M059J (cell line): ENCODE results near the gene KLF6. TPM values are rescaled to one million over a fixed set of nuclear protein-coding genes. Genes with fewer than 3 reads are reported as not detected.

Experiments
- DNase-seq: peaks from one replicate; pipeline ENCODE4 v3.0.0-alpha.2; 2012; ENCODE audit warnings: low read depth
- total RNA-seq: library from RNA; depleted of rRNA; stranded (reverse); fragments of >200 nt; shearing (Covaris generic); gene quantifications from 2 replicates; pipeline ENCODE4 v1.2.3, GENCODE V29; 2014

KLF6 gene
- total RNA-seq, 1 experiment from 2014 or later, result 9.9 TPM

- peak; percentile 81 for DNase-seq
Measured at GRCh38 chr10:3774814-3775695, 10.0 kb downstream of the KLF6 start.

GRCh38 chr10:3774018-3774813 lies 10.8 kb downstream of the KLF6 start:
- DNase-seq, result peak; percentile 25

DNA sequence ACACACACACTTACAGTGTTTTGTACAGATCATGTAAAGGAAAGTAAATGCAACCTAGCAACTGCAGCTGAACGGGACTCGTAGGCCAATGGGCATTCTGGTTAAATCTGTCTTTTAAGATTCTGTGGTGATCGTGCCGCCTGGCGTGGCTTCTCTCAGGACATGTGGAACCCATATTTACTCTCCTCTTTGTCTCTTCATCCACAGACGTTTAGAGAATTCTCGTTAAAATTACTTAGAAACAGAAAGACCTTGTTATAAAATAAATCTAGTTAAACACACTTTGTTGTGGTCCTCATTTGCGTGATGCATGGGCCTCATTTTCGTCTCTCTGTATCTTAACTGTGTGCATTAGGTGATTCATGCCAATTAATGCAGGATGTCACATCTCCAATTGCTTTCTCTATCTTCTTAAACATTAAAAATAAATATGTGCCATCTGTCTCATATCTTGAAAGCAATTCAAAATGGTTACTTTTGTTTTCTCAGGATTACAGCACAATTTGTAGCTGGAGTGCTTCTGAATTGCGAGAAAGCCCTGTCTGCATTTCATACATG lies 11.5 kb downstream of the KLF6 start:
- no peak for DNase-seq

GRCh38 chr10:3772361-3773171 lies 12.4 kb downstream of the KLF6 start:
- DNase-seq, result no peak

- DNase-seq, result no peak
Measured at GRCh38 chr10:3770611-3771110, 14.3 kb downstream of the KLF6 start.

DNA sequence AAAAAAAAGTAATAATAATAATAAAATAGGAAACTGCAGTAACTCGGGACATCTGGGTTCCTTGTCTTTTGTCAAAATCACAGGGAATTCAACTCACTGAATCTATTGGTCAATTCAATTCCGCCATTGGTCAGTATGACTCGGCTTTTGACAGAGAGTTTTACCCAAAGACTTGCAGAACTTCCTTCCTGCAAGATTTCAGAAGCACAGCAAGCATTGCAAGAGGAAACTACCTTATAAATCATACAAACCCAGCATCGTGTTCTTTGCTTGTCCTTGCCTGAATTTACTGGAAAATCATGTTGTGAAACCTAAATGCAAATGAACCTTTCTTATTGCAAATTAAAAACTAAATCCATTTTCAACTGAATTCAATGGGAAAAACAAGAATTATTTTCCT lies 15.5 kb downstream of the KLF6 start:
- DNase-seq, result no peak

DNA sequence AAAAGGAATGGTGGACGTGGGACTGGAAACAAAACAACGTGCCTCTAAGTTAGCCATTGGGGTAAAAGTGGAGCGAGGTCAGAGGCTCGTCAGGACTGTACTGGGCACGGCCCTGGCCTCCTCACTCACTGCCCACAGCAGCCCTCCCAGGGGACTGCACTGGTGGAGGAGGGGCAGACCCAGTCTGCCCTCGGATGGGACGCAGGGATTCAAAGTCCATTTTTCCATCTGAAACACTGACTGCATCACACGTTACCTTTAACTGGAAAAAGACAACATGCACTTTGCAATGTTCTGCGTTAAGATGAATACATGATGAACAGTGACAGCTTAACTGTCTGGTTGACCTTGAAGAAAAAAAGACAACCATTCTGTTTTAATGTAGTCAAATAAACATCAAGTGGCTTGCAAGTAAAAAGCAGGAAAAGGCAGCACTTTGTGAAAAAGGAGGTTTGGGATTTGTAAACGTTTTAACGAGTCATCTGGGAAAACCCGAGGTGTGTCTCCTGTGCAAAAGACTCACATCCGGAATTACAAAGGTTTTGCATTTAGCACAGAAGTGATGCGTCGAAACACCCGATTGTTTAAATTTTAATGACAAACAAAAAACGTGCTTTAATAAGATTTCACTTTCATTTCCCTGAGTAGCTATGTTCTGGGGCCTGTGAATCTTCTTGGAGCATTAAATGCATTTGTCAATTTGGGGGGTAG lies 18.8 kb downstream of the KLF6 start:
- peak; percentile 30 for DNase-seq

- DNase-seq, result peak; percentile 41
Measured at GRCh38 chr10:3765146-3765545, 19.9 kb downstream of the KLF6 start.

- DNase-seq, result no peak
Measured at GRCh38 chr10:3764626-3765112, 20.3 kb downstream of the KLF6 start.

DNA sequence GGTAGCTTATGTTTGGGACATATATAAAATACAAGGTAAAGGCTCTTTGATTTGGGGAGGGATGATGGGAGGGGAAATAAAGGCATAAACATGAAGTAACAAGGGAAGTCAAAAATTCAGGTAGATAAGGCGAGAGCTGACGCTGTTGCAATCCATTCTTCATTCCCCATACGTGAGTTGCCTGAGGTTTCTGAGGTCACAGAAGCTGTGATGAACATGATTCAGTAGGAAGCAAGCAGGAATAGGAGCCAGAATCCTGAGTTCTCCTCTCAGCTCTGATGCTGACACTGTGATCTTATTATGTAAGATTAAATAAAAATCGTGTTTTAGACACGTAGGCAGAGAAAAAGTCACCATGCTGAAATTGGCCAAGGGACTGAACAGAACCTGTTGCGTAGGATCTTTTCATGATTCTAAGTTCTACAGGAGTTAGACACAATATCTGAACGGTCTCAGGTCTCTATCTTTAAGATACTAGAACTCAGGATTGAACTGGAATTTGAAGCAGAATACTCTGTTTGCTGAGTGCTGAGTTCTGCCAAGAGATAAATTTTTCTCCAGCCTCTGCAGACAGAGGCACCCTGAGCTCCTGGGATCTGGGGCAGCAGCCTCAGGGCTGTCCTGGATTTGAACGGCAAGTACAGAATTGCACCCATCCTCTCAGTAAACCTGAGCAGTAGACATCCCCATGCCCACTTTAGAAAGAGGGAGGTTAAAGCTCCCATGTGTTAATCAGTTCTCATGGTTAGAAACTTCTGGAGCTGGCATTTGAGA lies 21.0 kb downstream of the KLF6 start:
- DNase-seq, result peak; percentile 83

- DNase-seq, result peak; percentile 87
Measured at GRCh38 chr10:3763035-3763456, 22.0 kb downstream of the KLF6 start.

DNA sequence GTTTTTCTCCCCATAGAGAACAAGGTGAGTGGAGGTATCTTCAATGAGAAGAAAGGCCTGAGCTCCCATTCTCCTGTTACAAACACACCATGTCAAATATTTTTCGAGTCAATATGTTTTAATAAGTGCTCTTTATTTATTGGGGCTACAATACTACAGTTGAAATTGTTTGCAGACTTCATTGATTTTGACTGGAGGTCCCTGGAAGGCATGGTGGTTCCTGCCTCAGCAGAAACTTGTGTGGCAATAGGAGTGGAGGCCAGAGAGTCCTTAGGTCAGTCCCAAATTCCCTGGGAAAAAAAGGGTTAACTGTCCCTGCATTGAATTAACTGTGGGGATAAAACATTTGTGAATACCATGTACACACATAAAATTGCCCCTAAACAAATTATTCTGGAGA lies 22.7 kb downstream of the KLF6 start:
- no peak for DNase-seq

DNA sequence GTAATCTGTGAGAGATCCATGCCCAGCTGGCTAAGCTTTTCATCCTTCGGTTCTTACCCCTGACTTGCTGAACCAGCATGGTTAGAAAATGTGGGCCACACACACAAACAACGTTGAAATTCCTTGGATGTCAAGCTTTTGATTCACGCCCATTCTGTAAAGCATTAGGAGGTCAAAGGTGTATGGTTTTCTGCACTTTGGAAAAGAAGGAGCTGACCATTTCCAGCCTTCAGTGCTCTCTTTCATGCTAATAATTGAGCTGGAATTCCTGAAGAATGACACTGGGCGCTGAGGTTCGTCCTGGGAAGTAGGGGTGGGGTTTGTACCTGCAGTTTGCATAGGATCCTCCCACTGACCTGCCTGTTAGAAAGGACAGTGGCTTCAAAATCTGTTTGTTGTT lies 23.1 kb downstream of the KLF6 start:
- DNase-seq, result peak; percentile 88

DNA sequence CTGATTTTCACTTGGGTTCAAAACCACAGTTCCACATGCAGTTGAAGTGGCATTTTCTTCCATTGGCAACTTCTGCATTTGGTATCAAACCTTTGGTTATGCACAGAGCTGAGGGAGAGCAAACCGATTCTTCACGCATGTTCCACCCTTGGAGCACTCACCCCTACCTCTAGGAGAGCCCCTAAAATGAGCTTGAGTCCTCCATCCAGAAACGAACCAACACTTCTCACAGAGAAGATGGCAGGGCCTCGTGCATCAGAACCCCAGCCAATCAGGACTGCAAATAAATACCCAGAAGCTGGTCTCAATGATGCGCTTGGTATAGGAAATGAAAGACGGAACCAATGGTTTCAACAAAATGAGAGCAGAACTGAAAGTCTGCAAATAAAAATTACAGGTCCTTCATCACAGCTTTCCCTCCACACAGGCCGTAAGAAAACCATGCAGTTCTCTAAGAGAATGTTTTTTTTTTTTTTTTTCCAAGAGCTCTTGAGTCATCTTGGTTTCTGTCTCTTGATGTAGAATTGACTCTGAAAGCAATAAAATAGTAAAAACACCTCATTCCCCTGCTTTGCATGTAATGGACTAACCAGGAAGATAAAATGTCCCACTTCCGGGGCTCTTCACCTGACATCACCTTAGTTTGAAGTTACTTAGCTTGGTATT lies 23.9 kb downstream of the KLF6 start:
- DNase-seq, result peak; percentile 59

DNA sequence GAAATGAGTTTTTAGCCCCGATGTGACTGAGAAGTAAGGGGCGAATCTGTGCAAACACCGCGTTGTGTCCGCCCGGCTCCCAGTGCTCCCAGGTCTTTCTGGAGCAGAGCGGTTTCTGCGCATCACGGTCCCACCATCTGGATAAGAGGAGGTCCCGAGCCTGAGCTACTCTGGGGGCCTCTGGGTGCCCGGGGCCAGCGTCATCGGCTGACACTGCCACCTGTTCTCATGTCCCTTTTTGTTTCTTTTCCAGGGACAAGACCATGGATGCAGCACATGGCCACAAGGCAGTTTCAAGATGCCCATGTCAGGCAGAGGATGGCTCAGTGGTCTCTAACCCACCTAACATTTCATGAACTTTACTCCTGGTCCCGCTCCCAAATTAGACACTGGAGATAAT lies 24.9 kb downstream of the KLF6 start:
- no peak for DNase-seq

DNA sequence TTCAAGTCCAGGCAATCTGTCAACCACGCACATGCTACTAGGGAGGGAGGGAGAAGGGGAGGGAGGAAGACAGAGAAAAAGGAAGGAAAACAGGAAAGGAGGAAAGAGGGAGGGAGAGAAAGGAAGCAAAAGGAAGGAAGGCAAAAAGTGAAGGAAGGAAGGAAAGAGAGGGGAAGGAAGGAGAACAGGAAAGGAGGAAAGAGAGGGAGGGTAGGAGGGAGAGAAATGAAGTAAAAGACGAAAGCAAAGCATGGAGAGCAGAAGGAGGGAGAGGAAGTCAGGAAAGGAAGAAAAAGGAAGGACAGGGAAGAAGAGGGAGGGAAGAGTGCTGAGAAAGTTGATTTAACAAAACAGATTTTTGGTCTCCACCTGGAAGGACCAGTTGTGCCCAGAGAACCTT lies 25.6 kb downstream of the KLF6 start:
- DNase-seq, result no peak

GRCh38 chr10:3758491-3758970 lies 26.5 kb downstream of the KLF6 start:
- no peak for DNase-seq

DNA sequence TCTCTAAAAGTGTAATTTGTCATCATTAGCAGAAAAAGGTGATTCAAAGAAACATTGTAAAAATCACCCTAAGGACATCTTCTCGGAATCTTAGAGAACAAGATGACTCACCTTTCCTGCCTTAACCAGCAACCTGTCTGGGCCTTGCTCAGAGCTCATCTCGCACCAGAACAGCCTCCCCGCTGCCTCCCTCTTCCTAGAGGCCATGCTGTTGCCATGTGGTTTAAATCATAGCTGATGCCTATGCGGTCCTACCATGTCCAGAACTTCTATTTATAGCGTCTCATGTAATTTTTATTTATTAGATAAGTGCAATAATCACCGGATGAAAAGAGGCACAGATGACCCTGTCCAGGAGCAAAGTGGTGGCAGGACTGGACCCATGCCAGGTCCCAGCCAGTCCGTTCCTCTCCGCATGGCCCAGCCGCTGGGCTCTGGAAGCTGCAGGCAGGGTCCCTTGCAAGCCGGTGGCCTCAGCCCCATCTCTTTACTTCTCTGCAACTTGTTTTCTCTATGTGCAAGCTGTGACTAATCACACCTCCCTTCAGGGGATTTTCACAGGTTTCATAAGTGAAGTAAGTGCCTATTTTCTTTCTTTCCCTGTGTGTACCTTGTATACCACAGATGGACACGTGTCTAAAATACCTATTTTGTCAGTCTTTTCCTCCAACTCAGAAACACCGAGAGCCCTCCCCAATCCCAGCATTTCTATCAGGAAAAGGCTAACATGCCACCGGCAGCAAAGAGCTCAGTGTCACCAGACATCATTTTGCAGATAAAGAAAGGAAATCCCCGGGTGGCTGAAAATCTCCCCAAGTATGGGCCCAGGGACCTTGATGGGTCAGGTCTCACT lies 27.1 kb downstream of the KLF6 start:
- DNase-seq, result peak; percentile 74
